Right lobe of liver (tissue), 5 donors: ENCODE measurements around the gene PDXDC1. TPM values are rescaled to one million over a fixed set of nuclear protein-coding genes. Genes with fewer than 3 reads are reported as not detected.

Experiments
- microRNA counts: library from miRNA; unstranded; fragments of <30 nt; microRNA quantifications from one replicate; lab custom pipeline; 2016
- microRNA-seq, 2 donors: library from miRNA; unstranded; fragments of <30 nt; microRNA quantifications; one replicate each; pipeline ENCODE4, GENCODE V29; 2019 to 2020
- small RNA-seq, 2 experiments: library from RNA; depleted of rRNA; stranded (forward); fragments of <200 nt; gene quantifications; one replicate each; pipeline ENCODE3, GENCODE V24; 2016
- total RNA-seq, 6 experiments: library from RNA; depleted of rRNA in 2 of 6; stranded (reverse); fragments of >200 nt in 2 of 6; fragmentation: NEBNext Ultra II Directional in 3 of 6; extraction: Animal tissue kit (Norgen Biotek cat#: 25700) in 3 of 6; gene quantifications; one replicate each; pipeline versions ENCODE4 v1.1.0 to v1.2.4, GENCODE V29; 2016 to 2023
- donor health status: DM: no; HTN: no; CAD: no.
- donor health status: DM: no; HTN: no; CAD: no.
- donor health status: DM: no; HTN: yes; CAD: no.
- donor health status: DM: no; HTN: yes; CAD: no.

The PDXDC1 gene
- total RNA-seq, 6 experiments from 2014 or later, result 78.8 to 144 (median 111) TPM

MicroRNAs encoded within 50 kb of the gene (microRNA counts, 767-probe panel; counts per million panel counts)
- 237 counts per million for microRNA hsa-miR-1972 (lab: Ali Mortazavi, UCI)

Small RNA genes lying within 50 kb of the gene (microRNA-seq; reads per million reads assigned to microRNA genes)
- gene MIR1972-1, result 0 reads per million in 2 donors
- gene MIR3180-4, result 0 reads per million in 2 donors
- 0 reads per million in 2 donors for gene MIR6511A1
- 0 reads per million in 2 donors for gene MIR6511B2
- gene MIR6770-1, result 0 reads per million in 2 donors

Small RNA genes lying within 50 kb of the gene (small RNA-seq; reads per million reads assigned to genes)
- gene AC138932.4 (0 reads per million in 2 experiments), gene MIR1972-1 (0 reads per million in 2 experiments), gene MIR3180-4 (0 reads per million in 2 experiments), gene MIR6511A1 (0 reads per million in 2 experiments), gene MIR6770-1 (0 reads per million in 2 experiments), gene RF00019 (0 reads per million in 2 experiments)

Other genes with a start within 250 kb of the PDXDC1 start
- 1 to 10 TPM in 2 of 6 experiments, under 1 TPM in 2, not detected in 2; 0.55 to 2.2 (median 1.4) TPM for gene NPIPA2, start 232.5 kb upstream of the PDXDC1 start, total RNA-seq
- gene NOMO1, start 141.3 kb upstream of the PDXDC1 start, total RNA-seq, result 10 to 100 TPM; 34.7 to 55.1 (median 44.9) TPM
- 10 to 100 TPM; 14.0 to 48.3 (median 33.6) TPM for gene NPIPA1, start 37.6 kb upstream of the PDXDC1 start, total RNA-seq
- gene NTAN1, start 81.0 kb downstream of the PDXDC1 start, total RNA-seq, result 10 to 100 TPM; 14.7 to 30.0 (median 16.8) TPM
- gene RRN3, start 119.2 kb downstream of the PDXDC1 start, total RNA-seq, result 10 to 100 TPM; 13.0 to 20.4 (median 16.2) TPM